IPS-NIHi7 (cell line): ENCODE data around the gene GARIN5B.

Experiments
- DNase-seq: peaks from one replicate; pipeline ENCODE4 v3.0.0; 2012; ENCODE audit warnings: mixed read lengths; ENCODE audit errors: extremely low spot score

The GARIN5B gene

DNA sequence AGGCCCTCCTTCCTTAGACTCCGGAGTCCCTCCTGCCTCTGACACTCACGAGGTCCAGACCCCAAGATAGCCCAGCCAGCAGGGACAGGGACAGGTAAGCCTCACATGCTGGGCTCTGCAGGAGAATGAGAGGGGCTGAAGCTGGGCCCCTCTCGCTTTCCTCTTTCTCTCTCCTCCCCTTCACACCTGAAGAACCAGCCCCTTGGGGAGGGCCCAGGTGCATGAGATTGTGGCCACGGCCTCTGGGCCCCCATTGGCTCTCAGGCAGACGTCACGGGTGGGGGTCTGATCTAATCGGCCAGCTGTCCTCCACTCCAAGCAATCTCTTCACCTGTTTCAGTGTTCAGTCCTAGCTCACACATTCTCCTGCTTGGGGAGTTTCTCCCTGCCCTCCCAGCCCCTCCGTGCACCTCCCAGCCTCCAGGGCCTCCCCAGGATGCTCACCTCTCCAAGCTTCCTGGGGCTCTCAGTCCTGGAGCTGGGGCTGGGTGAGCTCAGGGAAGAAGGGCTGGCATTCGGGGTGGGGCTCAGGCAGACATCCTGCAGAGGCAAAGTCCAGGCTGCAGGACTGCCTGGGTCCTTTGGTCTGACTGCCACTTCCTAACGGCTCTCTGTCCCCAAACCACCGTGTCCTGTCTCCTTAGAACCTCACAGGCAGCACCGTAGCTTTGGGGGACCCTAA is 40.7 kb downstream of the GARIN5B start:
- no peak for DNase-seq

DNA sequence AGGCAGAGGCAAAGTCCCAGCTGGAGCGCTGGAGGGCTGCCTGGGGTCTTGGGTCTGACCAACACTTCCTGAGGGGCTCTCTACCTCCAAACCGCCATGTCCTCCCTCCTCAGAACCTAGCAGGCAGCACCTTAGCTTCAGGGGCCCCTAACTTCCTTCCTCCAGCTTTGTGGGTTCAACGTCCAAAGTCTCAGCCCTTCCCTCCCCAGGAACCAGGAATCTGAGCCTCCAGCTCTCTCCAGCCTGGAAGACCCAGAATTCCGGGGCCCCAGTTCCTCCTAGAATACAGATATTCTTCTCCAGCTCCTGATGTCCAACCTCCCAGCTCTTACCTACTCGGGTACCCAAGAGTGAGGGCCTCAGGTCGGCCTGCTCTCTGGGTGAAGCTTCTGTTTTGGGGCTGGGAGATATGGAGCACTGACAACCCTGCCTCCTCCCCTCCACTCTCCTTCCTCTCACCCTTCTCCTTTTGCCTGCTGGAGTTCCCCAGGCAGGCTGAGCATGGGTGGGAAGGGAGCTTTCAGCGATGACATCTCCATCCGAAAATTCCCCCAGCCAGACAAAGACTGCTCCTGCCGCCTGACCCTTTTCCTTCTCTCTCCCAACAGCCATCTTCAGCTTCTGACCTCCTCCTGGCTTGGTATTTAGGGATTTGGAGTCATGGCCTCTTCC is 41.5 kb downstream of the GARIN5B start:
- no peak for DNase-seq

DNA sequence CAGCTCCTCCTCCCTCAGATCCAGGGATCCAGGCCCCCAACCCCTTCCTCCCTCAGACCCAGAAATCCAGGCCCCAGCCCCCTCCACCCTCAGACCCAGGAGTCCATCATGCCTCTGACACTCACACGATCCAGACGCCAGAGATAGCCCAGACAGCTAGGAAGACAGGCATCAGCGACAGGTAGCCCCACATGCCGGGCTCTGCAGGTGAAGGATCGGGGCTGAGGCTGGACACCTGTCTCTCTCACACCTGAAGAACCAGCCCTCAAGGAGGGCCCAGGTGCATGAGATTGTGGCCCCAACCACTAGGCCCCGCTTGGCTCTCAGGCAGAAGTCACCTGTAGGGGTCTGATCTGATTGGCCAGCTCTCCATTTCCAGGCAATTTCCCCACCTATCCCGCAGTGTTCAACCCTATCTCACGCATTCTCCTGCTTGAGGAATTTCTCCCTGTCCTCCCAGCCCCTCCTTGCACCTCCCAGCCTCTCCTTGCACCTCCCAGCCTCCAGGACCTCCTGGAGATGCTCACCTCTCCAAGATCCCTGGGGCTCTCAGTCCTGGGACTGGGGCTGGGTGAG is 42.1 kb downstream of the GARIN5B start:
- no peak for DNase-seq

DNA sequence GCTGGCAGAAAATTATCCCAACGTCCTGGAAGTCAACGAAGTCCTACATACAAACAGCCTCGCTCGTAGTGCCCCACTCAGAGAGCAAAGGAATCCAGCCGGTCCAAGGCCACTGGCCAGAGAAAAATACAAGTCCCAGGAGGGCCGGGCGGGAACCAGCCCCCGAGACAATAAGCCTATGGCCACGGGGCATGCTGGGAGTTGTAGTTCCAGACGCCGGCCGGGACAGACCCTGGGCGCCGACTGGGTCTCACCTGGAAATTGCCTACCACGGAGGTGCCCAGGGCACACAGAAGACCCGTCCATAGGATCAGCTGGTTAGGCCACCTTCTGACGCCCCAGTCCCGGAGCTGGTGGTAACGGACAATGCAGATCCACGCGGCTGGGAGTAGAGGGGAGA is 43.3 kb downstream of the GARIN5B start:
- DNase-seq: peak; percentile 96

DNA sequence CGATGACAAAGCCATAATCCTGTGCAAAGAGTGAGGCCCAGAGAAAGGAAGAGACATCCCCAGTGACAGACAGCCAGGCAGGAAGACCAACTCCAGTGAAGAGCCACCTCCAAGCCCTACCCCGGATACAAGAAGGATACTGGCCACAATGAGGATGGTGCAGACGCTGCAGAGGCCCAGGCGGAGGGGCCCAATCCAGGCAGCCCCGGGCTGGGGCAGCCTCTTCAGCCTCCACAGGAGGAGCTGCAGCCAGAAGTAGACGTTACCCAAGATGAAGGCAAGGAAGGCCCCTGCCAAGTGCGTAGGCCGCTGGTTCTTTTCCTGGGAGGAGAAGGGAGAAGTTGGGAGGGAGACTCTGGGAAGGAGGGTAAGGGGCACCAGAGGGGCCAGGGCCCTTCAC is 46.4 kb downstream of the GARIN5B start:
- DNase-seq: no peak

DNA sequence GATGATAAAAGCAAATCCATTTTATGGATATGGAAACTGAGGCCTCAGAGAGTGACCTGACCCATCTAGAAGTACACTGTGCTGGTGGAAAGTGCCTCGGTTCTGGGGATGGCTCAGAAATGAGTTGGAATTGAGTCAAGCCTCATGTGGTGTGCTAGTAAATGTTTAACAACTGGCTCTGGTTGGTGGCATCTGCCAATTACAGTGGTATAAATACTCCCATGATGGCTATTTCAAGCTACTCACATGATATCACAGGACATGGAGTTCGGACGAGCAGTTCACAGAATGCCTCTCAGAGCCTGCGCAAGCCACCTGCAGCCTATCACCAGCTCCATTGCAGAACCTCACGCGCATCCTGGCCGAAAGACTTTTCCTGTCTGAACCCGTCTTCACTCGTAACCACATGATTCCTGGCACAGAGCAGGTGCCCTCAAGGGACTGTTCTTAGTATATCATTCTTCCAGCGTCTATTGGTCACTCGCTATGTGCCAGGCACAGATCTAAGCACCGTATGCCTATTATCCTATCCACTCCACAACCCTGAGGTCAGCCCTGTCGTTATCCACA is 47.0 kb downstream of the GARIN5B start:
- DNase-seq: no peak

DNA sequence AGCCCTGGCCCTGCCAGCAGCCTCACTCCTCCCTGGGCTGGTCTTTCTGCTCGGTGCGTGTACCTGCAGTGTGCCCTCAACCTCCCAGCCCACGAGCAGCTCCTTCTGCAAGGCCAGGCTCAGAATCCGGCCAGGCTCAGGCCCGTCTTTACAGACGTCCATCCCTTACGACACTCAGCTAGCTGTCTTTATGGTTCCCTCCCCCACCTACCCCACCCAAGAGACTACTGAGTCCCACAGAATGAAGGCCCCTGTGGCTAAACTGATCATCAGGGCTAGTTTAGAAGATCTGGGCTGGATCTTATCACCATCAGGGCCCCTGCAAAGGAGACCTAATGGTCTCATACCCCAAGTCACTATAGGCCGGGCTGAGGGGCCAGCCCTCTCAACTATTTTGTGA is 48.7 kb downstream of the GARIN5B start:
- DNase-seq: no peak

DNA sequence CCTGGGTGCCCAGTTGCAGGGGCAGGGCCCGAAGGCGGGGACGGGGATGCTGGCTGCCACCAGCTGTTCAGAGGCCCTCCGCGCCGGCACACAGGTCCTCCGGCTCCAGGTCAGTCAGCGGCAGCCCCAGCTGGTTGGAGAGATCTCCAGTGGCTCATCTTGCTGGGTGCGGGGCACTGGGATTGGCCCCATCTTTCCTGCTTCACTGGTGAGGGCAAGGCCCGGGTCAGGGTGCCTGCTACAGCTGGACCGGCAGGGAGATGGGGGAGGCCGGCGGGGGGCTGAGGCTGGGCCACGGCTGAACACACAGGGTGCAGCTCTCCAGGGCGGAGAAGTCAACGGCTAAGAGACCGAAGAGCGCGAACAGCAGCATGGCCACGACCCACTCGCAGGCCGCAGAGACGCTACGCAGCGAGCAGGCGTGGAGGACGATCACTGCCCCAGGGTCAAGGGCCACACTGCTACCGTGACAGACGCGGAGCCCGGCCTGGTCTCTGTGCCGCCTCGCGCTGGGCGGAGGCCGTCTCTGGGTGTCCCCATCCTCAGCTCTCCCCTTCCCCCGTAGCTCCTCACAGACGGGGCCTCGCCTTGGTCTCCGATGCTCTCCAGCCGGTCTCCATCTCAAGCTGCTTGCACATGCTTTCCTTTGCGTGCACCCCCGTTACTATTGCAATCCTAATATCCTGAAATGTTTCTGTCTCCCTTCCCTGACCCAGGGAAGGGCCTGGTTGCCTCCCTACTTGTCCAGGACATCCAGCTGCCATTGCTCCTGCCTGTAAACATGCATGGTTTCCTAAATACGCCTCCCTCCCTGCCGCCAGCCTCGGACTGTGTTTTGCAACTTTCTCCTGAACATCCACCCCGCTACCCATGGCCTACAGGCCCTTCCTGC is 50.2 kb downstream of the GARIN5B start:
- DNase-seq: no peak

DNA sequence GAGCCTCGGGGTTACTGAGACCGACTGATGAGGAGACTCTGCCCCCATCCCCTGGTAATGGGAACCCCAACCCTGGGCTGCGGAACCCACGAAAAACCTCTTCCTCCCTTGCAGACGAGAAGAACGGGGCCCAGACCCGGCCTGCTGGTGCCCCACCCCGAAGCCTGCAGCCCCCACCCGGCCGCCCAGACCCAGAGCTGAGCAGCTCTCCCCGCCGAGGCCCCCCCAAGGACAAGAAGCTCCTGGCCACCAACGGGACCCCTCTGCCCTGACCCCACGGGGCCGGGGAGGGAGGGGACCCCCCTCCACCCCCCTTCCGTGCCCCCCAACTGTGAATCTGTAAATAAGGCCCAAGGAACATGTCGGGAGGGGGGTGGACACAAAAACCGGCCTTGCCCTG is 51.3 kb downstream of the GARIN5B start:
- DNase-seq: no peak

DNA sequence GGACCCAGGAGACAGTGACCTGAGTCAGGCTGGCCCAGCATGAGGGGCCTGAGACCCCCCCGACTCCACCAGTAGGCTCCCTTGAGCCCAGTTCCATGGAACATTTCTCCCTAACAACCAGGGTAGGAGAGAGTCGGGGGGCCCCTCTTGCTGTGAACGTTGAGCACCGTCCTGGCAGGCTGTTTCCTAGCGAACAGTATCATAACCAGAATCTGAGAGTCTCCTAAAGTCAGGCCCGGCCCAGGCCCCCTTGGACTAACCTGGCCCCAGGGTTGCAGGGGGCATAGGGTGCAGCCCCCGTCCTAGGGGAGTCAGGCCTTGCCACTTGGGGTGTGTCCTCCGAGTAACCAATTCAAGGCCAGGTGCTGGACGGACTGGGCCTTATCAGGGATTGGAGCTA is 51.7 kb downstream of the GARIN5B start:
- no peak for DNase-seq

DNA sequence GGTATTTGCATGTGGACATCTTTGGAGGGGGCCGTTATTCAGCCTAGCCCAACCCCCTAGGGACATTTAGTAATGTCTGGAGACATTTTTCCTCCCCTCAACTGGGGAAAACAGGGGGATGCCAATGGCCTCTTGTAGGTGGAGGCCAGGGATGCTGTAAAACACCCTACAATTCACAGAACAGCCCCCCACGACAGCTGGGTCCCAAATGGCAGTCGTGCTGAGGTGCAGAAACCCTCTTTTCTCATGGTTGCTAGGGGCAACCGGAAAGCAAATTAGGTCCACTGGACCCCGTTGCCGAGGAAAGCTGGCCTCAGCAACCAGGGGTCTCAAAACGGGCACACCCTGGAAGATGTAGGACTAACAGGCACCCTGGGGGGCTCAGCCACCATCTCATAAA is 52.6 kb downstream of the GARIN5B start:
- no peak for DNase-seq

DNA sequence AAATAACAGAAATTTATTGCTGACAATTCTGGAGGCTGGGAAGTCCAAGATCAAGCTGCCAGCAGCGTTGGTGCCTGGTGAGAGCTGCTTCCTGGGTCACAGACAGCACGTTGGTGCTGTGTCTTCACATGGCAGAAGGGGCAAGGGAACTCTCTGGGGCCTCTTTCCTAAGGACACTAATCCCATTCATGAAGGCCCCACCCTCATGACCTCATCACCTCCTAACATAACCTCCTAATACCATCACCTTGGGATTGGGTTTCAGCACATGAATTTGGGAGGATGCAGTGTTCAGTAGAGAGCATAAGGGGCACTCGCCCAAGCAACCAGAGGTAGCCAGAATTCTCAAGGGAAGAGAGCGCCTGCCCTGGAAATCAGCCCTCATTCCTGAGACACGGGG is 53.6 kb downstream of the GARIN5B start:
- DNase-seq: no peak

DNA sequence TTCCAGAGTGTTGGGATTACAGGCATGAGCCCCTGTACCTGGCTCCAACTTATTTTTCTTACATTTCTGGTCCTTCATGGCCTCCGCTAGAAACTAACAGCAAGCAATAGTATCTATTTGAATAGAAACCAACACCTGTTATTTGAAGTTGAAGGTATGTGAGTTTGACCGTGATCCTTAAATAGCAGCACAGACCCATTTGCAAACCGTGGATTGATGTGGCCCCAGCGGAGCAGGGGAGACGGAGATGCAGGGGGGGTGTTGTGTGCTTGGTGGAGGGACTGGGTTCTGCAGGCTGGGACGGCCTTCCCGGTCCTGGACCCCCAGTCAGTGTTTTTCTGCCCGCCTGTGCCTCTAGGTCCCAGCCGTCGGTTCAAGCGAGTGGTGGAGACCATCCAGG is 54.8 kb downstream of the GARIN5B start:
- no peak for DNase-seq

DNA sequence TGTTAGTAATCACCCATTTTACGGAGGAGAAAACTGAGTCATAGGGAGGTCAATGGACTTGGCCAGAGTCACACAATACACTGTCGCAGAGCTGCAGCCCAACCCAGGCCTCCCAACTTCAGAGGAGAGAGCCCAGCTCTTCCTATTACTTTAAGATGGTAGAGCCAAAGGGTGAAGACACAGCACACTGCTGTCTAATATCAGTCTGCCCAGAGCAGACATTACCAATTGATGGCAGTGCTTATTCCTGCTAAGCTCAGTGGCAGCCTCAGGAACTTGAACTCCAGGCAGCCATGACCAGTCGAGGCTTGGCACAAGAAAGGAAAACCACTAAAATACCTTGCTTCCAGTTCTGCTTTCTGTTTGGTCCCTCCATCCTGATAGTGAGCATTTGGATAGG is 56.3 kb downstream of the GARIN5B start:
- no peak for DNase-seq

DNA sequence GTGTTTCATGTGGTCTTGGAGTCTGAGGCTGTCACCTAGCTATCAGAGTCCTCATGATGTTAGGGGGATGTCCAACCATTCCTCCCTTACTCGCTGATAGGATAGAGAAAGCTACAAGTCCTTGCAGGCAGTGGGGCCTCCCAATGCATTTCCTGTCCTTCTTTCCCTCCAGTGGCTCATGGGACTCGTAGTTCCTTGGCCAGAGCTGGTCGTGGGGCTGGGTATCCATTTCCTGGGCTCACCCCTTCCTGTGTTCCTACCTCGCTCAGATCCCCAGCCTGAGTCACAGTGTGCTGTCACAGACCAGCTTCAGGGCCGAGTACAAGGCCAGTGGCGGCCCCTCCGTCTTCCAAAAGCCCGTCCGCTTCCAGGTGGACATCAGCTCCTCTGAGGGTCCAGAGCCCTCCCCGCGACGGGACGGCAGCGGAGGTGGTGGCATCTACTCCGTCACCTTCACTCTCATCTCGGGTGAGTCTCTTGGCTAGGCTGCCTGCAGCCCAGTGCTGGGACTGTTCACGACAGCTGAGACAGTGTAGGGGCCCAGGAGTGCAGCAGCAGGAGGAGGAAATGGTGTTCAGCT is 57.0 kb downstream of the GARIN5B start:
- no peak for DNase-seq

DNA sequence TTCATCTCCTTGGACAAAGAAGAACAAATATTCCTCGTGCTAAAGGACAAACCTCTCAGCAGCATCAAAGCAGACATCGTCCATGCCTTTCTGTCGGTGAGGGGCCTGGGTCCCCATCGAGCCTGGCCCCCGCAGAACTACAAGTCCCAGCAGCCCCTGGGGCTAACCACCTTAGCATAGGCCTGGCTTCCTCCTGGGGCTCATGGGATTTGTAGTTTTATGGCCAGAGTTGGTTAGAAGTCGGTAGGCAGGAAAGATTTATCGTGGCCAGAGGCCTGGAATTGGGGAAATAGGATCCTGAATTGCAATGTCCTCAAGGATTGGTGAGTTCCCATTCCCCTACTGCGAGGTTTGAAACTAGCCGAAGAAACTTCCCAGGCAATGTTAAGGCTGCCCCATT is 57.6 kb downstream of the GARIN5B start:
- DNase-seq: peak; percentile 80

DNA sequence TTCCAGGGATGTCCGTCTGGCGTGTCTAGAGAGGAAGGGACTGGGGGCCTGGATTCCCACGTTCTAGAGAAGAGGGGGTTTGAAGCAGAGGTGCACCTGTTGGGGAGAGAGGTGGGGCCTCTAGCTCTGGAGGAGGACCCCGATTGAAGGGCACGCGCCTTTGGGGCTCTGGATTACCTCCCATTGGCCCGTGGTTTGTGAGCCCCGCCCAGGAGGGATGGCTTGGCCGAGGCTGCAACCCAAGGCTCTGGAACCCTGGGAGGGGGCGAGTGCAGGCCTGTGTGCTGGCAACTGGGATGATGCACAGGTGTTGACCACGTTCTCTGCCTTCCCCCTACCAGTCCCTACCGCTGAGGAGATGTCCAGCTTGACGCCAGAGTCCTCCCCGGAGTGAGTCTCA is 58.1 kb downstream of the GARIN5B start:
- DNase-seq: peak; percentile 73
